GM19452 (cell line): ENCODE data around the gene TOX4.
"Not testable (repeated sequence)": the region's sequence is repeated elsewhere in the genome, so short reads cannot be mapped to it uniquely, and the experiment has no call there.

ENCODE experiments used
- ATAC-seq: cut with Tn5 transposase; IDR thresholded peaks from one replicate; pipeline ENCODE4 v1.9.1; 2021; ENCODE audit not compliant: unreplicated experiment

The TOX4 gene

DNA sequence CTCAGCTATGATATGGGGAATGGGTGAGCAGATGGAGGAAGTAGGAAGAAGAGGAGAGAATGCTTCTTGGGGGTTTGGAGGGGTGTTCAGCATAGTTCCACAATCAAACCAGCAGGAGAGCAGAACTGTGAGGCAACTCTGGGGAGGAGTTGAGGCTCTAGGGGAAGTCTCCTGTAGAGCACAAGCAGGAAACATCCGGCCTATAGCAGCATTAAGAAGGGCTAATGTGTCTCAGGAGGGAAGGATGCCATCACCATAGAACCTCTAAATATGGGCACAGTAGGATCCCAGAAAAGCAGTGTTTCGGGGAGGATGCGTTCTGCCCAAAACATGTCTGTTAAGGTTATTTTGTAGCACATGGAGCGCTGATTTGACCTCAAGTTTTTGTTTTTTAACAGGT is 57.6 kb downstream of the TOX4 start:
- ATAC-seq: no peak

DNA sequence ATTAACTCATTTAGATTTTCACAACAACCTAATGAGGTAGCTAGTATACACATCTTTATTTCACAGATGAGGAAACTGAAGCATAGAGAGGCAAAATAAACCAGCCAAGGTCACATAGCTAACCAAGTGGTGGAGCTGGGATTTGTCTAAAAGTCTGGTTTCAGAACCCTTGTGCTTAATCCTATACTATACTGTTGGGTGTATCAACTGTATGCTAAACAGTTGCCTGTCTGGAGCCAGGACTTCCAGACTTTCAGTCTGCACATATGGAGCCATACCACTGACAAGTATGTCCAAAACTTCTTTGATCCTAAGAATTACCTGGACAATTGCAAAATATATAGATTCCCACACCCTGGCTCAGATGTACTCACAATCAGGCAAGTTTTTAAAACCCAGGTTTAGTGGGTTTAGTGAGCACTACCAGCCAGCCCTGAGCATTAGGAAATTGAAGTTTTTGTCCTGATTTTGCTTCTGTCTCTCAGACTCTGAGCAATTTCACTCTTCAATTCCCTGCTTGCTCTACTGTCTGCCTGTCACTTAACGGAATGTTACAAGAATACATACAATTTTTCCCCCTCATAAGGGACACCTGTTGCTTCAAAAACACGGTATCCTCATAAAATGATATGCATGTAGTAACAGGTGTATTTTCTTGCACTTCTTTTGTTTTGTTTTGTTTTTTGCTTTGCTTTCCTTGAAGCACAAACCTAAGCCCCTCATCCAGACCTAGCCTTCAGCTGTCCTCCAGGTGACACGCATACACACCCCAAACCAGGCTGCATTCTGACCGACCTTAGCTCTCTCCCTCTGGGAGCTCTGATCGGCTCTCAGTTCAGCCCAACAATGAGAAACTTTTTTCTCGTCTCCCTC is 58.8 kb downstream of the TOX4 start:
- ATAC-seq: no peak

- no peak for ATAC-seq
These were observed 59.6 kb downstream of the TOX4 start for GRCh38 chr14:21536418-21537089.

DNA sequence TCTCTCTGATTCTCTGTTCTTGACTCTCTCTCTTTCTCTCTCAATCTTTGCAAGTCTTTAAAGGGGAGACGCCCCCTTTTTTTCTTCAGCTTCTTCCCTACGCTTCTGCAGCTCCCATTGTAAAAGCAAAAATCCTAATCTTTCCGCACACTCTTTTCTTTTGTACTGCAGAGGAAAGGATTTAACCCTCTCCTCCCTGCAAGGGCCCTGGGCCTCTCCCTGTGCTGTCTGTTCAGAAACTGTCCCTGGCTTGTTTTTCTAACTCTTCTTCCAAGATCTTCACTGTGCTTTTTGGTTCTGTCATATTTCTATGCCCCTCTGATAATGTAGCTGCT is 60.1 kb downstream of the TOX4 start:
- no peak for ATAC-seq

- no peak for ATAC-seq
These were observed 62.4 kb downstream of the TOX4 start for GRCh38 chr14:21539189-21539940.

- no peak for ATAC-seq
These were observed 64.5 kb downstream of the TOX4 start for GRCh38 chr14:21541413-21542074.

DNA sequence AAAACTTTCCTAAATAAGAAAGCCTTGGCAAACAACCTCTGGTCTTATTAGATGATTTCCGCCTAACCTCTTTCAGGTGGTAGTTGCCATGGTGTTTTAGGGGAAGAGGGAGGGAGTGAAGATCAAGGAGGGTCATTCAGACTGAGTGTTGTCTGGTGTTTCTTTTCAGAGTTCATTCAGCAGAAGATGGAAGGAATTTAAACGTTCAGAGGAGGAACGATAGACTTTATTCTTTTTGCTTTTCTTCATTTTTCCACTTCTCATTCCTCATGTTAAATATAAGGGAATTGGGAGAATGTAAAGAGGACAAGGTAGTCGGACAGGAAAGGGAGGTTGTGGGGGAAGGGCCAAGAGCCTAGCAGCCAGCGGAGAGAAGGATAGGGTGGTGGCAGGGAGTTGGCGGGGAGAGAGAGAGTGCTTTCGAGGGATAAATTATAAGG is 66.5 kb downstream of the TOX4 start:
- ATAC-seq: no peak

DNA sequence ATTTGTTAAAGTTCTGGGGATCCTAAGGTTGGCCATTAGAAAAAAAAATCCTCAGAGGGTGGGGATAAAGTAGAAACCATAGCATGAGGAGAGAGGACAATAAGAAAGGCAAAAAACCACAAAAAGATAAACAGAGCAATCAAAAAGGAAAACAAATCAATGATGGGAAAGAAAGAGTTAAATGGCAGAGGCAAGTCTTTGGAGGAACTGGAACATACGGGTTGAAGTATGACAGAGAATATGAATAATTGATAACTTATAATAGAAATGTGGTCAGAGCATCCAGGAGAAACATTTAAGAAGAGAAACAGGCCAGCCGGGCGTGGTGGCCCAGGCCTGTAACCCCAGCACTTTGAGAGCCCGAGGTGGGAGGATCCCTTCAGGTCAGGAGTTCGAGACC is 67.0 kb downstream of the TOX4 start:
- ATAC-seq: no peak

GRCh38 chr14:21544588-21544987 is 67.6 kb downstream of the TOX4 start:
- ATAC-seq: not testable (repeated sequence)
